GM19099 (cell line): ENCODE results near the gene TTYH3.

ENCODE experiments used
- POLR2A ChIP-seq: IDR thresholded peaks from 3 replicates; pipeline ENCODE4 v1.6.1; 2011; ENCODE audit warnings: low read depth; ENCODE audit not compliant: insufficient read length; ENCODE audit errors: extremely low read depth

TTYH3 gene

DNA sequence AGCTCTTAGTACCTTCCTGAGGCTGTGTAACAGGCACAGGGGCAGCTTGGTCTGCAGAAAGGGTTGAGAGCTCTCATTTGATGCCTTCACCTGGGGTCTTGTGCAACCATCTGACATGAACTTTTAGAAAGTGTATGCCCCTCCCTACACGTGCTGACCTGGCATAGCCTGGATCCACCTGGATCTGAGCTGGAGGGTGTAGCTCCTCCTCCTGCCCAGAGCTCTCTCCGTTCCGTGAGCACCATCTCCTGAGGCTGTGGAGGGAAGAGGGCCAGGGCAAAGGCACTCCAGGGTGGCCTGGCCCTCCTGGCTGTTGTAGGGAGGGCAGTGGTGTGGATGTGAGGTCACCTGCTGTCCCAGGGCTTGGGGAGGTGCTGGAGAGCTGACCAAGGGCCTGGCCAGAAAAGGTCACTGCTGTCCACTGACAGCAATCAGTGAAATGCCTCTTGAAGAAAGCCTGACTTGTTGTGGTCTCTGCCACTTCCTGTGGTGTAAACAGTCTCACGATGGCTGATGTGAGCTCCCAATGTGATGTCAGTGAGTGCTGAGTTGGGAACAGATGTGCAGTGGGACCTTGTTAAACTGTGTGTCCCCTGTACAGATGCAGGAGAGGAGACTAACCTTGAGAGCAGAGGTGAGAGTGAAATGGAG, 79.2 kb downstream of the TTYH3 start:
- peak; percentile 32 for TF ChIP-seq POLR2A

DNA sequence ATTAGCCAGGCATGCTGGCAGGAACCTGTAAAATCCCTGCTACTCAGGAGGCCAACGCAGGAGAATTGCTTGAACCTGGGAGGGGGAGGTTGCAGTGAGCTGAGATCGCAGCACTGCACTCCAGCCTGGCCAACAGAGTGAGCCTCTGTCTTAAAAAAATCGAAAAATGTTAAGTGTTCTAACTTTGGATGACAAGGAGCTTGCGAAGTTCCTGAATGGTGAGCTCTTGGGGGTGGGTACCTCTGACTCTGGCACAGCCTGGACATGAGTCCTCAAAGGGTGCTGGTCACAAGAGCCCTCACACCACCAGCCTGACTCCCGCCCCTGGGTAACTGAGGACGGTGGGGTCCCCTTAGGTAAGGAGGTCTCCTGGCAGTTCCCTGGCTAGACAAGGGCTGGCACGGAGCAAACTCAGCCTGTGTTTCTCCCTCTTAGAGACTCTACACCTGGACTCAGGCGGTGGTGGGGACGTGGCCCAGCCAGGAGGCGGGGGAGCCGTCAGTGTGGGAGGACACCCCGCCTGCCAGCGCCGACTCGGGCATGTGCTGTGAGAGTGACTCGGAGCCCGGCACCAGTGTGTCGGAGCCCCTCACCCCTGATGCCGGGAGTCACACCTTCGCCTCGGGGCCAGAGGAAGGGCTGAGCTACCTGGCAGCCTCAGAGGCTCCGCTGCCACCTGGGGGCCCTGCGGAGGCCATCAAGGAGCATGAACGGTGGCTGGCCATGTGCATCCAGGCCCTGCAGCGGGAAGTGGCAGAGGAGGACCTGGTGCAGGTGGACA, 80.3 kb downstream of the TTYH3 start:
- TF ChIP-seq POLR2A = no peak

DNA sequence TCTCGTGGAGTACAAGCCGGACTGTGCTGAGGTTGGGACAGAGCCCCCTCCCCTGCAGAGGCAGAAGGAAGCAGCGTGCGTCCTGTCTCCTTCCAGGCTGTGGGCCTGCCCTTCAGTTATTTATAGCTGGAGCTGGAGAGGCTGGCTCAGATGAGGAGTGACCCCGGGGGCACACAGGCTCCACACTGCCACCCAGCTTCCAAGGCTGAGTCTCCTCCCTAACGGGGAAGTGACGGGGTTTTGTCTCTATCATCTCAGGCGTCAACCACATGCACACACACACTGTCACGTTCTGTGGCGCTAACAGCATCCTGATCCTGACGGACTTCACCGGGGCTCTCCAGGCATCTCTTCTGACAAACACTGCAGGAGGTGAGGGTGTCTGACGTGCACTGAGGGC, 81.6 kb downstream of the TTYH3 start:
- no peak for TF ChIP-seq POLR2A

DNA sequence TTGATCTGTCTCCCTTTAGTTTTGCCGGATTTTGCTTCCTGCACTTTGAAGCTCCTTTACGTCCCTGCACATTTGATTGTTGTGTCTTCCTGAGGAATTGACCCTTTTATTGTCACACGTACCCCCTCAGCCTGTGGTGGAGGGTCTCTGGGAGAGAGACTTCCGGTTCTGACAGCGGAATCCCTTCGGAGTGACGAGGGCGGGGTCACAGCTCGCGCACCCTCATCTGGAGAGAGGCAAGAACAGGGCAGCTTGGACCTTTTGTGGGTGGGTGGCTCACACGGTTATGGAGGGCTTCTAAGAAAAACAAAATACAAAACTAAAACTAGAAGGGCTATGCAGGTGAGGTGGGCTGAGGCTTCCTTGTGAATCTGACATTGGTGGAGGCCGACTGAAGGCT, 82.2 kb downstream of the TTYH3 start:
- TF ChIP-seq POLR2A = no peak
